AG09309 (cell line): Measurements from ENCODE around the gene YWHAH.

ENCODE experiments used
- DNase-seq: peaks from one replicate; pipeline ENCODE4 v3.0.0-alpha.2; 2010; ENCODE audit warnings: low read depth
- H3K4me3 ChIP-seq: 2 replicates; pipeline ENCODE4 v1.5.1; 2011; ENCODE audit warnings: mild to moderate bottlenecking, low read depth, low read length, moderate library complexity; ENCODE audit not compliant: control insufficient read depth
- CTCF ChIP-seq: IDR thresholded peaks from 2 replicates; pipeline ENCODE4 v1.5.1; 2011; ENCODE audit warnings: mild to moderate bottlenecking, low read depth, low read length, inconsistent platforms; ENCODE audit not compliant: insufficient read depth, control insufficient read depth; ENCODE audit errors: missing control alignments

Gene YWHAH

GRCh38 chr22:31927562-31927961 lies 16.8 kb upstream of the YWHAH start:
- H3K4me3 ChIP-seq = no peak overlapping the region
- TF ChIP-seq CTCF = no peak
- no peak for DNase-seq

GRCh38 chr22:31929167-31929930 lies 15.0 kb upstream of the YWHAH start:
- no peak for TF ChIP-seq CTCF
- DNase-seq = no peak
- H3K4me3 ChIP-seq = no peak overlapping the region

DNA sequence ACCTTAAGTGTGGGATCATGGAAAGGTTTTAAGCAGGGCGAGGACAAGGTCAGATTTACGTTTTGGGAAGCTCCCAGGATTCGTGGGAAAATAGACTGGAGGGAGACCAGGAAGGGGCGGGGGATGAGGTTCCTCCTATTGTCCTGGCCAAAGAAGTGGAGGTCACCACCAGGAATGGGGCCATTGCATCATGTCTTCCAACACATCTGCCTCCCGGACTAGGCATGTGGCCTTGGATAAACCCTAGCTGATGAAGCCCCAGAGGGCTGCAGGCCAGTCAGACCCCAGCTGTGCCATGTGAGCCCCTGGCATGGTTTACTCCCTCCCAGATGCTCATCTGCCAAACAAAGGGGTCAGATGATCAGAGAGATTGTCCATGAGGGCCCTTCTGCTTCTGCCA lies 11.5 kb upstream of the YWHAH start:
- TF ChIP-seq CTCF = no peak
- H3K4me3 ChIP-seq = no peak overlapping the region
- DNase-seq = no peak

DNA sequence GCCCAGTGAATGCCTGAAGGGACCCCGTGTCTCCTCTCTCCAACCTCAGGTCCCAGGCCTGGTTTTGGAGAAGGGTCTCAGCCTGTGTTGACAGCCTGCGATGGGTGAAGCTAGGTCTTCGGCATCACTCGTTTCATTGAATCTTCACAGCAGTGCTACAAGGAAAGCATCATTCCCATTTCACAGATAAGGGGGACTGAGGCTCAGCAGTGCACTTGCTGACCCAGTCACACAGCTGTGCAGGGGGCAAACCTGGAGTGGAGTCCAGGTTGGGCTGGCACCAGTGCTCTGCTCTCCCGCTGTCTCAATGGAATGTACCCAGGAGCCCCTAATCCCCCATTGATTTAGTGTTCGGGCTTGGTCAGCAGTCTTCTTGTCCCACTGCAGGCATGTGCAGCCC lies 10.9 kb upstream of the YWHAH start:
- no peak overlapping the region for H3K4me3 ChIP-seq
- no peak for DNase-seq
- TF ChIP-seq CTCF = no peak

- DNase-seq = no peak
- TF ChIP-seq CTCF = no peak
- H3K4me3 ChIP-seq = no peak overlapping the region
Measured at GRCh38 chr22:31933816-31934482, 10.4 kb upstream of the YWHAH start.

GRCh38 chr22:31935961-31936635 lies 8.2 kb upstream of the YWHAH start:
- no peak for TF ChIP-seq CTCF
- DNase-seq = no peak
- no peak overlapping the region for H3K4me3 ChIP-seq
